ENCODE data around the gene C1orf21. TPM values are rescaled to one million over a fixed set of nuclear protein-coding genes. Genes with fewer than 3 reads are reported as not detected.
"Not testable (repeated sequence)": the region's sequence is repeated elsewhere in the genome, so short reads cannot be mapped to it uniquely, and the experiment has no call there.

The C1orf21 gene
- total RNA-seq, 1 experiment from 2014 or later: 8.4 TPM

- in situ Hi-C loops (cut with HindIII; ENCODE audit: low pct_unique_long_range_greater_than_20kb, low sequenced_read_pairs): no loop called here
- DNase-seq (ENCODE audit: low read depth): no peak
Measured at GRCh38 chr1:184596950-184597645, 210.3 kb downstream of the C1orf21 start.

- no peak for DNase-seq (ENCODE audit: low read depth)
- in situ Hi-C loops (cut with HindIII; ENCODE audit: low pct_unique_long_range_greater_than_20kb, low sequenced_read_pairs): no loop called here
Measured at GRCh38 chr1:184597650-184598357, 211.0 kb downstream of the C1orf21 start.

GRCh38 chr1:184598403-184599193 is 211.8 kb downstream of the C1orf21 start:
- in situ Hi-C loops (cut with HindIII; ENCODE audit: low pct_unique_long_range_greater_than_20kb, low sequenced_read_pairs): no loop called here
- DNase-seq (ENCODE audit: low read depth): no peak

GRCh38 chr1:184604152-184604900 is 217.5 kb downstream of the C1orf21 start:
- in situ Hi-C loops (cut with HindIII; ENCODE audit: low pct_unique_long_range_greater_than_20kb, low sequenced_read_pairs): no loop called here
- no peak for DNase-seq (ENCODE audit: low read depth)

GRCh38 chr1:184605941-184606340 is 219.1 kb downstream of the C1orf21 start:
- in situ Hi-C loops (cut with HindIII; ENCODE audit: low pct_unique_long_range_greater_than_20kb, low sequenced_read_pairs): no loop called here
- no peak for DNase-seq (ENCODE audit: low read depth)

- in situ Hi-C loops (cut with HindIII; ENCODE audit: low pct_unique_long_range_greater_than_20kb, low sequenced_read_pairs): no loop called here
- DNase-seq (ENCODE audit: low read depth): no peak
Measured at GRCh38 chr1:184606786-184607185, 220.0 kb downstream of the C1orf21 start.

- in situ Hi-C loops (cut with HindIII; ENCODE audit: low pct_unique_long_range_greater_than_20kb, low sequenced_read_pairs): no loop called here
- DNase-seq (ENCODE audit: low read depth): no peak
Measured at GRCh38 chr1:184608581-184608980, 221.8 kb downstream of the C1orf21 start.

- DNase-seq (ENCODE audit: low read depth): no peak
- in situ Hi-C loops (cut with HindIII; ENCODE audit: low pct_unique_long_range_greater_than_20kb, low sequenced_read_pairs): no loop called here
Measured at GRCh38 chr1:184608990-184609389, 222.2 kb downstream of the C1orf21 start.

- in situ Hi-C loops (cut with HindIII; ENCODE audit: low pct_unique_long_range_greater_than_20kb, low sequenced_read_pairs): no loop called here
Measured at GRCh38 chr1:184610876-184611595, 224.2 kb downstream of the C1orf21 start.

GRCh38 chr1:184612229-184612628 is 225.4 kb downstream of the C1orf21 start:
- DNase-seq (ENCODE audit: low read depth); in situ Hi-C loops (cut with HindIII; ENCODE audit: low pct_unique_long_range_greater_than_20kb, low sequenced_read_pairs): not testable (repeated sequence)

More at GRCh38 chr1:184610876-184611595, 224.2 kb downstream of the C1orf21 start:
- DNase-seq (ENCODE audit: low read depth): peak; percentile 12

- no peak for DNase-seq (ENCODE audit: low read depth)
- in situ Hi-C loops (cut with HindIII; ENCODE audit: low pct_unique_long_range_greater_than_20kb, low sequenced_read_pairs): no loop called here
Measured at GRCh38 chr1:184614667-184615066, 227.8 kb downstream of the C1orf21 start.

- in situ Hi-C loops (cut with HindIII; ENCODE audit: low pct_unique_long_range_greater_than_20kb, low sequenced_read_pairs): no loop called here
Measured at GRCh38 chr1:184615301-184615700, 228.5 kb downstream of the C1orf21 start.

GRCh38 chr1:184616504-184616903 is 229.7 kb downstream of the C1orf21 start:
- in situ Hi-C loops (cut with HindIII; ENCODE audit: low pct_unique_long_range_greater_than_20kb, low sequenced_read_pairs): no loop called here
- DNase-seq (ENCODE audit: low read depth): no peak

More at GRCh38 chr1:184615301-184615700, 228.5 kb downstream of the C1orf21 start:
- DNase-seq (ENCODE audit: low read depth): no peak

- DNase-seq (ENCODE audit: low read depth): no peak
- in situ Hi-C loops (cut with HindIII; ENCODE audit: low pct_unique_long_range_greater_than_20kb, low sequenced_read_pairs): no loop called here
Measured at GRCh38 chr1:184617433-184618029, 230.7 kb downstream of the C1orf21 start.

- DNase-seq (ENCODE audit: low read depth): no peak
- in situ Hi-C loops (cut with HindIII; ENCODE audit: low pct_unique_long_range_greater_than_20kb, low sequenced_read_pairs): no loop called here
Measured at GRCh38 chr1:184618851-184619250, 232.0 kb downstream of the C1orf21 start.

- no peak for DNase-seq (ENCODE audit: low read depth)
- in situ Hi-C loops (cut with HindIII; ENCODE audit: low pct_unique_long_range_greater_than_20kb, low sequenced_read_pairs): no loop called here
Measured at GRCh38 chr1:184620469-184620868, 233.6 kb downstream of the C1orf21 start.

- DNase-seq (ENCODE audit: low read depth): no peak
- in situ Hi-C loops (cut with HindIII; ENCODE audit: low pct_unique_long_range_greater_than_20kb, low sequenced_read_pairs): no loop called here
Measured at GRCh38 chr1:184621260-184621659, 234.4 kb downstream of the C1orf21 start.
